ENCODE data around the gene PIP. TPM values are rescaled to one million over a fixed set of nuclear protein-coding genes. Genes with fewer than 3 reads are reported as not detected.
"Not testable (repeated sequence)": the region's sequence is repeated elsewhere in the genome, so short reads cannot be mapped to it uniquely, and the experiment has no call there.

Gene PIP, protein sequence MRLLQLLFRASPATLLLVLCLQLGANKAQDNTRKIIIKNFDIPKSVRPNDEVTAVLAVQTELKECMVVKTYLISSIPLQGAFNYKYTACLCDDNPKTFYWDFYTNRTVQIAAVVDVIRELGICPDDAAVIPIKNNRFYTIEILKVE
- not detected for total RNA-seq (ENCODE audit: unreplicated experiment)
- long read RNA-seq: 0 reads

- DNase-seq (ENCODE audit: low spot score): no peak
- H3K36me3 Mint-ChIP-seq (ENCODE audit: low read depth, unreplicated experiment): no peaks in the 10 kb centered on the region
- H3K27ac Mint-ChIP-seq (ENCODE audit: unreplicated experiment): no peak within 1 kb of the TSS
These were observed at the start of gene PIP for GRCh38 chr7:143131781-143132180. TSS of gene PIP (plus strand) at chr7:143132077. CDS start at chr7:143132117, 40 bp downstream.

DNA sequence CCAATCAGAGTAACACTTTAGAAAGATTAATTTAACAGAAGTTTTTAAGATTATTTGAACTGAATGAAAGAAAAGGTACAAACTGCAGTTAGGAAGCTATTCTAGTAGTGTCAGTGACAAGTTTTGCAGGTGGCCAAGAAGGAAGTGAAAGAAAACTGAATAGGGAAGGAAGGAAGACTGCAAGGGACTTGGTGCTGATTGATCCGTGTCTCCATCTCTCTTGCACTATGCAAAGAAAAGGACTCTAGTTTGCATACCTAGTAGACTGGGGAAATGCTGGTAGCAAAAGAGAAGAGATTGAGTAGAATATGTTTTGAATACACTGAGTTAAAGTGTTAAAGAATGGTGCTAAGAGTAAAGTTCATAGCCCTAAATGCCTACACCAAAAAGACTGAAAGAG lies 46.8 kb upstream of the PIP start:
- DNase-seq (ENCODE audit: low spot score): no peak
- Mint-ChIP-seq H3K27ac (ENCODE audit: unreplicated experiment) (no peak overlapping the region), H3K36me3 (ENCODE audit: low read depth, unreplicated experiment) (no peaks in the 10 kb centered on the region), H3K4me3 (ENCODE audit: unreplicated experiment) (no peak overlapping the region), H3K9me3 (ENCODE audit: unreplicated experiment) (peaks cover 6% of the 10 kb centered on the region), H3K27me3 (ENCODE audit: unreplicated experiment) (peaks cover 5% of the 10 kb centered on the region), H3K4me1 (ENCODE audit: unreplicated experiment) (no peaks in the 10 kb centered on the region)
- TF ChIP-seq, protein P1, sequence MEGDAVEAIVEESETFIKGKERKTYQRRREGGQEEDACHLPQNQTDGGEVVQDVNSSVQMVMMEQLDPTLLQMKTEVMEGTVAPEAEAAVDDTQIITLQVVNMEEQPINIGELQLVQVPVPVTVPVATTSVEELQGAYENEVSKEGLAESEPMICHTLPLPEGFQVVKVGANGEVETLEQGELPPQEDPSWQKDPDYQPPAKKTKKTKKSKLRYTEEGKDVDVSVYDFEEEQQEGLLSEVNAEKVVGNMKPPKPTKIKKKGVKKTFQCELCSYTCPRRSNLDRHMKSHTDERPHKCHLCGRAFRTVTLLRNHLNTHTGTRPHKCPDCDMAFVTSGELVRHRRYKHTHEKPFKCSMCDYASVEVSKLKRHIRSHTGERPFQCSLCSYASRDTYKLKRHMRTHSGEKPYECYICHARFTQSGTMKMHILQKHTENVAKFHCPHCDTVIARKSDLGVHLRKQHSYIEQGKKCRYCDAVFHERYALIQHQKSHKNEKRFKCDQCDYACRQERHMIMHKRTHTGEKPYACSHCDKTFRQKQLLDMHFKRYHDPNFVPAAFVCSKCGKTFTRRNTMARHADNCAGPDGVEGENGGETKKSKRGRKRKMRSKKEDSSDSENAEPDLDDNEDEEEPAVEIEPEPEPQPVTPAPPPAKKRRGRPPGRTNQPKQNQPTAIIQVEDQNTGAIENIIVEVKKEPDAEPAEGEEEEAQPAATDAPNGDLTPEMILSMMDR (IDR thresholded peaks at IDR 0.05; ENCODE audit: unreplicated experiment): no peak

More at GRCh38 chr7:143131781-143132180, at the start of gene PIP:
- no peak within 1 kb of the TSS for H3K4me3 Mint-ChIP-seq (ENCODE audit: unreplicated experiment)
- no peaks in the 10 kb centered on the region for H3K27me3 Mint-ChIP-seq (ENCODE audit: unreplicated experiment)
- H3K4me1 Mint-ChIP-seq (ENCODE audit: unreplicated experiment): peaks cover 9% of the 10 kb centered on the region
- H3K9me3 Mint-ChIP-seq (ENCODE audit: unreplicated experiment): no peaks in the 10 kb centered on the region
- TF ChIP-seq, protein P1 (IDR thresholded peaks at IDR 0.05; ENCODE audit: unreplicated experiment): no peak

GRCh38 chr7:143085610-143086009 lies 46.3 kb upstream of the PIP start:
- H3K9me3 Mint-ChIP-seq (ENCODE audit: unreplicated experiment); H3K27ac Mint-ChIP-seq (ENCODE audit: unreplicated experiment); H3K4me3 Mint-ChIP-seq (ENCODE audit: unreplicated experiment); H3K36me3 Mint-ChIP-seq (ENCODE audit: low read depth, unreplicated experiment); H3K4me1 Mint-ChIP-seq (ENCODE audit: unreplicated experiment); H3K27me3 Mint-ChIP-seq (ENCODE audit: unreplicated experiment); DNase-seq (ENCODE audit: low spot score): not testable (repeated sequence)

GRCh38 chr7:143088549-143089231 lies 43.2 kb upstream of the PIP start:
- not testable (repeated sequence) for H3K9me3 Mint-ChIP-seq (ENCODE audit: unreplicated experiment); H3K4me1 Mint-ChIP-seq (ENCODE audit: unreplicated experiment); H3K36me3 Mint-ChIP-seq (ENCODE audit: low read depth, unreplicated experiment); H3K4me3 Mint-ChIP-seq (ENCODE audit: unreplicated experiment); H3K27ac Mint-ChIP-seq (ENCODE audit: unreplicated experiment); DNase-seq (ENCODE audit: low spot score); H3K27me3 Mint-ChIP-seq (ENCODE audit: unreplicated experiment)

- Mint-ChIP-seq H3K27ac (ENCODE audit: unreplicated experiment) (no peak overlapping the region), H3K27me3 (ENCODE audit: unreplicated experiment) (no peaks in the 10 kb centered on the region), H3K4me3 (ENCODE audit: unreplicated experiment) (no peak overlapping the region), H3K9me3 (ENCODE audit: unreplicated experiment) (no peaks in the 10 kb centered on the region), H3K36me3 (ENCODE audit: low read depth, unreplicated experiment) (no peaks in the 10 kb centered on the region), H3K4me1 (ENCODE audit: unreplicated experiment) (no peaks in the 10 kb centered on the region)
- no peak for DNase-seq (ENCODE audit: low spot score)
- TF ChIP-seq, protein P1 (IDR thresholded peaks at IDR 0.05; ENCODE audit: unreplicated experiment): no peak
These were observed 35.7 kb upstream of the PIP start for GRCh38 chr7:143096146-143096545.

DNA sequence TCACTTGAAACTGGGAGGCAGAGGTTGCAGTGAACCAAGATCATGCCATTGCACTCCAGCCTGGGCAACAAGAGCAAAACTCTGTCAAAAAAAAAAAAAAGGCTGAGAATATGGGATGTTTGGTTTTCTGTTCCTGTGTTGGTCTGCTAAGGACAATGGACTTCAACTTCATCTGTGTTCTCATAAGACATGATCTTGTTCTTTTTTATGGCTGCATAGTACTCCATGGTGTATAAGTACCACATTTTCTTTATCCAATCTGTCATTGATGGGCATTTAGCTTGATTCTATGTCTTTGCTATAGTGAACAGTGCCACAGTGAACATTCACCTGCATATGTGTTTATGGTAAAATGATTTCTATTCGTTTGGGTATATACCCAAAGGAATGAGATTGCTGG lies 32.3 kb upstream of the PIP start:
- DNase-seq (ENCODE audit: low spot score); H3K27ac Mint-ChIP-seq (ENCODE audit: unreplicated experiment); H3K36me3 Mint-ChIP-seq (ENCODE audit: low read depth, unreplicated experiment); H3K9me3 Mint-ChIP-seq (ENCODE audit: unreplicated experiment); H3K27me3 Mint-ChIP-seq (ENCODE audit: unreplicated experiment); H3K4me3 Mint-ChIP-seq (ENCODE audit: unreplicated experiment); H3K4me1 Mint-ChIP-seq (ENCODE audit: unreplicated experiment): not testable (repeated sequence)
